H1 (cell line): ENCODE results near the gene SURF4. TPM values are rescaled to one million over a fixed set of nuclear protein-coding genes. Genes with fewer than 3 reads are reported as not detected.

Experiments used
- ATF3 ChIP-seq: IDR thresholded peaks from 2 replicates; pipeline ENCODE4 v1.6.1; 2011; ENCODE audit warnings: low read depth, mild to moderate bottlenecking, low read length; ENCODE audit not compliant: insufficient read depth
- CBX5 ChIP-seq: fragments of 300-800, 300-1000 bp; sonication (generic); IDR thresholded peaks from 2 replicates; pipeline ENCODE4 v1.7.1; 2016; ENCODE audit warnings: antibody characterized with exemption, low read length, low read depth
- CEBPB ChIP-seq: IDR thresholded peaks from 2 replicates; pipeline ENCODE4 v1.6.1; 2012; ENCODE audit warnings: low read depth, low read length
- CHD2 ChIP-seq: IDR thresholded peaks from 2 replicates; pipeline ENCODE4 v1.6.1; 2012; ENCODE audit warnings: low read length, improper control_type of control experiment
- FOSL1 ChIP-seq: IDR thresholded peaks from 2 replicates; pipeline ENCODE4 v1.6.1; 2011; ENCODE audit warnings: mild to moderate bottlenecking, low read depth, low read length, moderate library complexity; ENCODE audit not compliant: insufficient read depth
- GTF2F1 ChIP-seq: IDR thresholded peaks from 2 replicates; pipeline ENCODE4 v1.6.1; 2012; ENCODE audit warnings: low read depth, low read length, improper control_type of control experiment, borderline replicate concordance
- HDAC6 ChIP-seq: IDR thresholded peaks from one replicate; pipeline ENCODE4 v1.7.1; 2012; ENCODE audit warnings: low read depth, mild to moderate bottlenecking, inconsistent platforms, low read length, moderate library complexity
- KDM1A ChIP-seq: fragments of 200-600, 300-600 bp; sonication (generic); IDR thresholded peaks from 2 replicates; pipeline ENCODE4 v1.7.1; 2016; ENCODE audit warnings: mild to moderate bottlenecking, low read length, borderline replicate concordance
- NRF1 ChIP-seq: IDR thresholded peaks from 2 replicates; pipeline ENCODE4 v1.6.1; 2011; ENCODE audit warnings: mild to moderate bottlenecking, low read depth, low read length, improper control_type of control experiment
- RNF2 ChIP-seq: fragments of 200-900, 300-1000 bp; sonication (generic); IDR thresholded peaks from 2 replicates; pipeline ENCODE4 v1.7.1; 2016; ENCODE audit warnings: borderline replicate concordance, low read depth, mild to moderate bottlenecking, antibody characterized with exemption, low read length; ENCODE audit not compliant: poor library complexity, severe bottlenecking; ENCODE audit errors: missing control alignments
- SAP30 ChIP-seq: fragments of 300-600 bp; sonication (generic); IDR thresholded peaks from 2 replicates; pipeline ENCODE4 v1.7.1; 2012; ENCODE audit warnings: low read length, moderate library complexity, mild to moderate bottlenecking, inconsistent platforms; ENCODE audit not compliant: insufficient read depth, insufficient replicate concordance
- SP1 ChIP-seq: IDR thresholded peaks from 2 replicates; pipeline ENCODE4 v1.6.1; 2011; ENCODE audit warnings: low read depth, low read length
- YY1 ChIP-seq: IDR thresholded peaks from 2 replicates; pipeline ENCODE4 v1.6.1; 2011; ENCODE audit warnings: low read depth, mild to moderate bottlenecking, low read length
- polyA plus RNA-seq, 7 experiments: library from polyadenylated mRNA; depleted of rRNA in 3 of 7; stranded (reverse) in 5 of 7; unstranded in 2 of 7; fragments of >200 nt in 5 of 7; fragments of 200-250 nt in 2 of 7; gene quantifications; 1 replicate in 5 of 7; 2 replicates in 1 of 7; 4 replicates in 1 of 7; pipeline versions ENCODE4 v1.2.1 to v1.2.3, GENCODE V29; 2011 to 2013; ENCODE audit warnings: missing spikeins in 2 of 7, mixed read lengths in 2 of 7
- total RNA-seq: library from RNA; stranded (reverse); fragmentation: NEBNext Ultra II Directional; extraction: Animal tissue kit (Norgen Biotek cat#: 25700); gene quantifications from 2 replicates; pipeline ENCODE4 v1.2.1, GENCODE V29; 2021

The SURF4 gene
- total and polyA plus RNA-seq, 2 of the 8 experiments (the other 6 are each of a cell fraction or from before 2014, with no cell fraction given) = 176 to 182 TPM

- no peak for TF ChIP-seq NRF1
- no peak for TF ChIP-seq CBX5
- TF ChIP-seq CHD2 = no peak
- TF ChIP-seq CEBPB = no peak
- TF ChIP-seq RNF2 = no peak
- TF ChIP-seq FOSL1 = no peak
- no peak for TF ChIP-seq KDM1A
- no peak for TF ChIP-seq GTF2F1
- no peak for TF ChIP-seq SAP30
- no peak for TF ChIP-seq SP1
- TF ChIP-seq HDAC6 = no peak
- peak; percentile 39; the same call in 1 of the 2 replicates for TF ChIP-seq YY1
- TF ChIP-seq ATF3 = no peak
These were observed 23.8 kb downstream of the SURF4 start (continued) for GRCh38 chr9:133351908-133352634.
